ENCODE results near the gene TESK1.

Gene TESK1, protein sequence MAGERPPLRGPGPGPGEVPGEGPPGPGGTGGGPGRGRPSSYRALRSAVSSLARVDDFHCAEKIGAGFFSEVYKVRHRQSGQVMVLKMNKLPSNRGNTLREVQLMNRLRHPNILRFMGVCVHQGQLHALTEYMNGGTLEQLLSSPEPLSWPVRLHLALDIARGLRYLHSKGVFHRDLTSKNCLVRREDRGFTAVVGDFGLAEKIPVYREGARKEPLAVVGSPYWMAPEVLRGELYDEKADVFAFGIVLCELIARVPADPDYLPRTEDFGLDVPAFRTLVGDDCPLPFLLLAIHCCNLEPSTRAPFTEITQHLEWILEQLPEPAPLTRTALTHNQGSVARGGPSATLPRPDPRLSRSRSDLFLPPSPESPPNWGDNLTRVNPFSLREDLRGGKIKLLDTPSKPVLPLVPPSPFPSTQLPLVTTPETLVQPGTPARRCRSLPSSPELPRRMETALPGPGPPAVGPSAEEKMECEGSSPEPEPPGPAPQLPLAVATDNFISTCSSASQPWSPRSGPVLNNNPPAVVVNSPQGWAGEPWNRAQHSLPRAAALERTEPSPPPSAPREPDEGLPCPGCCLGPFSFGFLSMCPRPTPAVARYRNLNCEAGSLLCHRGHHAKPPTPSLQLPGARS

GRCh38 chr9:35604578-35605350 is at the start of gene TESK1:
Gene TESK1 (plus strand): TSS chr9:35605262. CDS start chr9:35605620, 358 bp downstream.
- DNase-seq = peak; percentile 78

DNA sequence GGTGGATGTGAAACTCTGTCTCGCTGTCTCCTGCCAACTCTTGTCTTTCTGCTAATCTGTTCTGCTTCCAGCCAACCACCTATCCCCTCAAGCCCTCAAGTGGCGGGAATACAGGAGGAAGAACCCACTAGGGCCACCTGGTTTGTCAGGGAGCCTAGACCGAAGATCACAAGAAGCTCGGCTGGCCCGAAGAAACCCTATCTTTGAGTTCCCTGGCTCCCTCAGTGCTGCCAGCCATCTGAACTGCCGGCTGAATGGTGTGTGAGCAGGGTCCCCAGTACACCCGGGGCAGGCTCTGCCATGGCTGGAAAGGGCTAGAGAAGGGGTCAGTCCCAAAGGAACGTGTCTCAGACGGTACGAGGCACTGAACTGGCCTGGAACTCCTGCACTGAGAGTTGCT is 49.2 kb upstream of the TESK1 start:
- no peak for DNase-seq

DNA sequence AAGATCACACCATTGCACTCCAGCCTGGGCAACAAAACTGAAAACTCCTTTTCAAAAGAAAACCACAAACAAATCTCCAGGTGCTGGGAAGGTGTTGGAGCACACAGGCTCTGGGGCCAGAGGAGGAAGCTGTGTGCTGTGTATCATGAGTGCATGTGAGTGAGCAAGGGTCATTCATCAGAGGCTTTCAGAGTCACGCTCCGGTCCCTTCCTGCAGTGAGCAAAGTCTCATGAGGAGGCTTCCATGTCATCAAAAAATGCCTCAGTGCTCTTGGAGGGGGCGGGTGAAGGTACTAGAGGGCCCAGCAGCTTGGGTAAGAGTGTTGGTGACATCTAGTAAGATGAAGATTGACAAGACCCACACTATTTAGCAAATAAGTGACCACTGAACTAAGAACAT is 48.3 kb upstream of the TESK1 start:
- DNase-seq = no peak

- no peak for DNase-seq
Observed at GRCh38 chr9:35557320-35557719, 47.7 kb upstream of the TESK1 start.

DNA sequence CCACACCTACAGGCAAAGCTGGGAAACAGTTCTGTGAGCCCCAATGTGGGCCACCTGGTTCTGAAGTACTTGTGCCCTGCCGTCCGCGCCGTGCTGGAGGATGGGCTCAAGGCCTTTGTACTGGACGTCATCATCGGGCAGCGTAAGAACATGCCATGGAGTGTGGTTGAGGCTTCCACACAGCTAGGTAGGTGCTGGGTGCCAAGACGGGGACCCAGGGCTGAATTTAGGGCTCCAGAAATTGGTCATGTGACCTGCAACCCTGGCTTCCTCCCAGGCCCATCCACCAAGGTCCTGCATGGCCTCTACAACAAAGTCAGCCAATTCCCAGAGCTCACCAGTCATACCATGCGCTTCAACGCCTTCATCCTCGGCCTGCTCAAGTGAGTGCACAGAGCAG is 46.9 kb upstream of the TESK1 start:
- DNase-seq = no peak

GRCh38 chr9:35559792-35560530 is 45.1 kb upstream of the TESK1 start:
- DNase-seq = no peak

DNA sequence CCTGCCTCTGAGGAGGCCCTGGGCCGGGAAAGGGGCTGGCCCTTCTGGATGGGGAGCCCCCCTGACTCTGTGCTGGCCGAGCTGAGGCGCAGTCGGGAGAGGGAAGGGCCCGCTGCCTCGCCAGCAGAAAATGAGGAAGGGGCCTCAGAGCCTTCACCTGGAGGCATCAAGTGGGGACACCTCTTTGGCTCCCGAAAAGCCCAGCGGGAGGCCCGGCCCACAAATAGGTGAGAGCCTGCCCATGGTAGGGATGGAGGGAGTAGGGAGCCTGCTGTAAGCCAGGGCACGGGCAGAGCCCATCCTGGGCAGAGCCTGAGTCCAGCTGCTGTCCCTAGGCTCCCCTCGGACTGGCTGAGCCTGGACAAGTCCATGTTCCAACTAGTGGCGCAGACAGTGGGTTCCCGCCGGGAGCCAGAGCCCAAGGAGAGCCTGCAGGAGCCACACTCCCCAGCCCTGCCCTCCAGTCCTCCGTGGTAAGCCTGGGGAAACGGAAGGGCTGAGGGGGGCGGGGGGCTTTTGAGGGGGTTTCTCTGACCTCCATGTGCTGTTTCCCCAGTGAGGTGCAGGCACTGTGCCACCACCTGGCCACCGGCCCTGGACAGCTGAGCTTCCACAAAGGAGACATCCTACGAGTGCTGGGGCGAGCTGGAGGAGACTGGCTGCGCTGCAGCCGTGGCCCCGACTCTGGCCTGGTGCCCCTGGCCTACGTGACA is 44.3 kb upstream of the TESK1 start:
- no peak for DNase-seq

- DNase-seq = no peak
Observed at GRCh38 chr9:35561468-35562261, 43.4 kb upstream of the TESK1 start.

DNA sequence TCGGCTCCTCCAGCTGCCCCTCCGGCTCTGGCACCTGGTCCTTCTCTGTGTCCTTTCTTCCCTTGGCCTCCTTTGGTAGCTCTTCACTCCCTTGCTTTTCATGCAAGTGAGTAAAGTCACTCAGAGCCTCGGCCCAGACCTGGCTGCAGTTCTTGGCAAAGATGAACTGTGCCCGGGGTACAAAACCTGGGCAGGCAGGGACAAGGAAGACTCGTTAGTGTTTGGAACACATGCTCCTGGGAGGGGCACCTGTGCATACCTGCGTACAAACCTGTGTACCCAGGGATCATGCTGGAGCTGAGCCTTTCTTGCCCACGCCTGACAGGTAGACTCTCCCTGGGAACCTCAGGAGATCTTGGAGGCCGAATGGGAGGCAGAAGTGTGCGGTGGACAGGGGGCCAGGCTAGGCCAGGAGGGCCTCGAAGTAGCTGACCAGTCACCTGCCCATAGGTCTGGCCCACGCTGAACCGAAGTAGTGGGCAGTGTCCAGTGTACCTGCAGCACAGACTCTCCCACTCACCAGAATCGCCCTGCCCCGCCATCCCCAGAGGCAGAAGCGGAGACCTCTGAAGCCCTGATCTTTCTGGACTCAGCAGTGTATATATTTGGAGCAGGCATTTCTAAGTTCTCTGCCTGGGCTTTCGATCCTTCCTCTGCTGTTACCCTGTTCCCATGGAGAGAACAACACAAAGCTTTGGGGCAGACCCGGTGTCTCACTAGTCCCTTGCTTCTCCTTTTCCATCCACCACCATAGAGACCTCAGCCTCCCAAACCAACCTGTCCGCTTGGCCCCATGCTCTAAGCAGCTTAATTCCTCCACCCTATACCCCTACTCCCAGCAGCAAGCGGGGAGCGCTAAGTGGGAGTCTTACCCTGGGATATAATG is 41.9 kb upstream of the TESK1 start:
- DNase-seq = no peak

- no peak for DNase-seq
Observed at GRCh38 chr9:35563791-35564197, 41.3 kb upstream of the TESK1 start.

DNA sequence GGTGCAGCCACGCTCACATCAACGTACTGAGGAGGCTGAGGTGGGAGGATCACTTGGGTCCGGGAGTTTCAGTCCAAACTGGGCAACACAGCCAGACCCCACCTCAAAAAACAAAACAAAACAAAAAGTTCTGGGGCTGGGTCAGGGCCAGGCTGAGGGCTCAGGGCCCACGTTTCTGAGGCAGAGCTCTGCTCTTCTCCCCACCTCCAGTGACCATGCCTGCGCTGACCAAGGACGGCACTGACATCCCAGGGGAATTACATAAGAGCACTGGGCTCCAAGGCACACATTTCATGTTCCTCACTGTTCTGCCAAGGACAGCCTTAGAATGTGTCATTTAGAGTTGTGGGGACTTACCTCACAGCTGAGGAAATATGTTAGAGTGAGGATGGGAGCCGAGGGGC is 40.4 kb upstream of the TESK1 start:
- DNase-seq = no peak

GRCh38 chr9:35566417-35566816 is 38.6 kb upstream of the TESK1 start:
- no peak for DNase-seq

DNA sequence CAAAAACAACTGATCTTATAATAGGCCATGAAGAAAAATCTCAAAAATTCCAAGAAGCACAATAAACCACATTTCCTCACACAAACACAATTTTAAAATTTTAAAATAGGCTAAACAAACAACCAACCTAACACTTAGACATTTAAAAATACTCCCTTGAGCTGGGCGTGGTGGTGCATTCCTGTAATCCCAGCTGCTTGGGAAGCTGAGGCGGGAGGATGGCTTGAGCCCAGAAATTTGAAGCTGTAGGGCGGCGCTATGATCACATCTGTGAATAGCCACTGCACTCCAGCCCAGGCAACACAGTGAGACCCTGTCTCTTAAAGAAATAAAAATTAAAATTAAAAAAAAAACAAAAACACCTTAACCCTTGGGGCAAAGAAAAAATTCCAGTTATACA is 36.9 kb upstream of the TESK1 start:
- no peak for DNase-seq

DNA sequence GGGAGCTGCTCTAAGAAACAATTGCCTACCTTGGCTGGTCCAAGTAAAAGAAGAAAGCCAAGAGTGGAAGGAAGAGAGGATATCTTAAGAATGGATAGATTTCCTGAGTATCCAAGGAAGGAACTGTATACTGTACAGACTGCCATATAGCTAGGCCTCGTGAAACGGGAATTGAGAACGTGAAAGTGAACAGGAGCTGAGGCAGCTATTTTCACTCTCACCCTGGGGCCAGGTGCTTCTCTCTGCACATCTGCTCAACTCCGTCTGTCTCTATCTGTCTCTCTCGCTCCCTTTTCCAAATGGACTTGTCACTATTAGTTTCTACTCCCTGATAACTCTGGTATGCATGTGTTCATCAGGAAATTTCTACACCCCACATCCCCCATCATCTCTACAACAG is 35.9 kb upstream of the TESK1 start:
- no peak for DNase-seq

DNA sequence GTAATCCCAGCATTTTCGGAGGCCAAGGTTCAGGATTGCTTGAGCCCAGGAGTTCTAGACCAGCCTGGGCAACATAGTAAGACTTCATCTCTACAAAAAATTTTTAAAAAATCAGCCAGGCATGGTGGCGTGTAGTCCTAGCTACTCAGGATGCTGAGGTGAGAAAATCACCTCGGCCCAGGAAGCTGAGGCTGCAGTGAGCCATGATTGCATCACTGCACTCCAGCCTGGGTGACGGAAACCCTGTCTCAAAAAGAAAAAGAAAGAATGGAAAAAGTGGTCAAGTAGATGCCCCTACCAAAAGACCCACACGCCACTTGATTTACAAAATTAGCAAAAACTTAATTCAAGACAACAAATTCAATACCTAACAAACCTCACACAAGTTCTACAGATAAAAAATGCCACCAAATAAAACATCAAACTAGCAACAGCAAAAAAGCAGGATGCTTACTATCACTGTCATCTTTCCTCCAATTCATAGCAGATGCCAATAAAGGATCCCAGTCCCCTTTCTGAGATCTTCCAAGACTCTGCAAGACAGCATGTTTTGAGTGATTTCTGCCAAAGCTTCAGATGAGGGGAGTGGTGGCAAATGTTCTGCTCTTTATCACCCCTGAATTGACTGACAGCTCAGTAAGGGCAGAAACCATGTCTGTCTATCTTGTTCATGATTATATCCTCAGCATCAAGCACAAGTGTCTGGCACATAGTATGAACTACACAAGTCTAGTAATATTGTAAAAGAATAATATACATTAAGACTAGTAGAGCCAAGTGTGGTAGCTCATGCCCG is 34.2 kb upstream of the TESK1 start:
- no peak for DNase-seq

- no peak for DNase-seq
Observed at GRCh38 chr9:35574578-35575122, 30.4 kb upstream of the TESK1 start.

DNA sequence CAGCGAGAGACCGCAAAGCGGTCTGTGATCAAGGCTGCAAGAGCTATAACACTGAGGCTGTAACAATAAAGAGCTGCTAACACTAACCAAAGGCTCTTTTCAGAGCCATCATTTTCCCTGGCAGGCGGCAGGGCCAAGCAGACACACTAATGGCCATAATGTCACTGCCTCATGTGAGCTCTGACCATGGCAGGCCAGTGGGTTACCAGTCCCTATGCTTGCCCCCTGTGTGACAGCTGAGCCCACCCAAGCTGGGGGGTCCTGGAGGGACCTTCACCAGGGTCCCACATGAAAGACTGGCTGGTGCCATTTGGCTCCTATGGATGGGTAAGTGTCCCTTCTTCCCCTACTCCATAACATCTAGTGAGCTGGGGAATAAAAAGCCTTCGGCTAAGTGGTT is 29.6 kb upstream of the TESK1 start:
- DNase-seq = no peak

- no peak for DNase-seq
Observed at GRCh38 chr9:35577486-35577885, 27.6 kb upstream of the TESK1 start.

DNA sequence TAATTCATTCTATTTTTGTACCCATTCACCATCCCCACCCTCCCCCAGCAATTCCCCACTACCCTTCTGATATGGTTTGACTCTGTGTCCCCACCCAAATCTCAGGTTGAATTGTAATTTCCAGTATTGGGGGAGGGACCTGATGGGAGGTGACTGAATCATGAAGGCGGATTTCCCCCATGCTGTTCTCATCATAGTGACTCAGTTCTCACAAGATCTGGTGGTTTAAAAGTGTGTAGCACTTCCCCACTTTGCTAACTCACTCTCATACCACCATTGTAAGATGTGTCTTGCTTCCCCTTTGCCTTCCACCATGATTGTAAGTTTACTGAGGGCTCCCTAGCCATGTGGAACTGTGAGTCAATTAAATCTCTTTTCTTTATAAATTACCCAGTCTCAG is 25.9 kb upstream of the TESK1 start:
- DNase-seq = no peak
